HepG2 (cell line): ENCODE results near the gene NECAB2. TPM values are rescaled to one million over a fixed set of nuclear protein-coding genes. Genes with fewer than 3 reads are reported as not detected.
A peak's percentile ranks its signal among the peaks of the same experiment; 100 is the strongest.

Experiments used
- FOXP4 ChIP-seq: sonication (generic); formaldehyde crosslinking; IDR thresholded peaks from 2 replicates; pipeline ENCODE4 v1.4.0; 2020; ENCODE audit warnings: missing genetic modification reagents
- KLF6 ChIP-seq: IDR thresholded peaks from 2 replicates; pipeline ENCODE4 v1.8.0; 2016; ENCODE audit warnings: missing biosample characterization, missing genetic modification reagents
- NFATC3 ChIP-seq: sonication (generic); formaldehyde crosslinking; IDR thresholded peaks from 2 replicates; pipeline ENCODE4 v1.5.1; 2020; ENCODE audit warnings: mild to moderate bottlenecking, missing genetic modification reagents
- PBX2 ChIP-seq: IDR thresholded peaks from 2 replicates; pipeline ENCODE4 v1.6.1; 2016; ENCODE audit warnings: control low read depth
- SMARCE1 ChIP-seq: fragments of 450-650 bp; IDR thresholded peaks from 2 replicates; pipeline ENCODE4 v1.6.1; 2017; ENCODE audit warnings: borderline replicate concordance
- SNAPC4 ChIP-seq: sonication (generic); formaldehyde crosslinking; IDR thresholded peaks from 2 replicates; pipeline ENCODE4 v1.4.0; 2020; ENCODE audit warnings: mild to moderate bottlenecking, missing genetic modification reagents
- TCF12 ChIP-seq, 2 experiments: fragments of 450-650 bp in 1 of 2; sonication (generic) in 1 of 2; formaldehyde crosslinking in 1 of 2; IDR thresholded peaks; 2 replicates each; pipeline versions ENCODE4 v1.6.1 to v1.8.0; 2017 to 2022; ENCODE audit warnings: antibody characterized with exemption in 1 of 2, mild to moderate bottlenecking in 1 of 2, missing genetic modification reagents in 1 of 2, moderate library complexity in 1 of 2
- THAP9 ChIP-seq: sonication (generic); formaldehyde crosslinking; IDR thresholded peaks from 2 replicates; pipeline ENCODE4; 2020; ENCODE audit warnings: missing genetic modification reagents, mild to moderate bottlenecking, borderline replicate concordance
- TOE1 ChIP-seq: sonication (generic); formaldehyde crosslinking; IDR thresholded peaks from 2 replicates; pipeline ENCODE4 v1.4.0; 2020; ENCODE audit warnings: mild to moderate bottlenecking, missing genetic modification reagents
- ZFP36L2 ChIP-seq: sonication (generic); formaldehyde crosslinking; IDR thresholded peaks from 2 replicates; pipeline ENCODE4 v1.4.0; 2020; ENCODE audit warnings: missing genetic modification reagents
- ZGPAT ChIP-seq: IDR thresholded peaks from 2 replicates; pipeline ENCODE4 v1.6.1; 2016; ENCODE audit warnings: mild to moderate bottlenecking
- ZNF343 ChIP-seq: sonication (generic); formaldehyde crosslinking; IDR thresholded peaks from 2 replicates; pipeline ENCODE4 v1.4.0; 2020; ENCODE audit warnings: mild to moderate bottlenecking, missing genetic modification reagents
- ZNF503 ChIP-seq: sonication (generic); formaldehyde crosslinking; IDR thresholded peaks from 2 replicates; pipeline ENCODE4 v1.4.0; 2020; ENCODE audit warnings: missing genetic modification reagents
- polyA plus RNA-seq, 8 experiments: library from polyadenylated mRNA; depleted of rRNA in 3 of 8; stranded (reverse) in 7 of 8; unstranded in 1 of 8; fragments of >200 nt; fragmentation: Illumina TruSeq in 4 of 8; extraction: Trizol in 4 of 8; gene quantifications; 2 replicates each; pipeline versions ENCODE4 v1.2.1 to v1.2.3, GENCODE V29; 2011 to 2016; ENCODE audit warnings: low read depth in 4 of 8, missing spikeins in 1 of 8, mixed read lengths in 1 of 8; ENCODE audit not compliant: insufficient read depth in 1 of 8
- total RNA-seq, 5 experiments: library from RNA; depleted of rRNA; stranded (reverse); fragments of >200 nt; fragmentation: Illumina TruSeq; extraction: Trizol; gene quantifications; 2 replicates each; pipeline ENCODE4 v1.2.3, GENCODE V29; 2016; ENCODE audit warnings: low read depth in 1 of 5

Gene NECAB2
- total and polyA plus RNA-seq, 2 of the 13 experiments (the other 11 are each of a cell fraction or from before 2014, with no cell fraction given), result 0.21 to 0.49 TPM

- TF ChIP-seq THAP9 (CRISPR knock-in tag) (peak; percentile 27; the same call in 1 of the 2 replicates), TCF12 (IDR thresholded peaks at IDR 0.05) (no peak), TCF12 (CRISPR knock-in tag; IDR thresholded peaks at IDR 0.05) (0 out of 2 replicates have a peak, but pooled peaks have one; percentile 30), TOE1 (no peak), ZFP36L2 (CRISPR knock-in tag) (no peak), SNAPC4 (no peak), ZNF503 (CRISPR knock-in tag) (no peak), ZNF343 (CRISPR knock-in tag) (no peak), FOXP4 (CRISPR knock-in tag) (peak; percentile 85), PBX2 (no peak), SMARCE1 (no peak), KLF6 (CRISPR knock-in tag) (0 out of 2 replicates have a peak, but pooled peaks have one; percentile 46), ZGPAT (CRISPR knock-in tag) (peak; percentile 62; the same call in 1 of the 2 replicates), NFATC3 (CRISPR knock-in tag) (no peak)
Measured at GRCh38 chr16:83946781-83947566, 21.1 kb upstream of the NECAB2 start (continued).
